ENCODE measurements around the gene F8. TPM values are rescaled to one million over a fixed set of nuclear protein-coding genes. Genes with fewer than 3 reads are reported as not detected.

Gene F8
- total and polyA plus RNA-seq, 12 donors, result 21.6 to 92.4 (median 37.7) TPM

- peaks cover 0 to 26% (median 8%) of the 10 kb centered on the region in 9 donors for H3K4me1 ChIP-seq
- peaks cover 0 to 29% (median 0%) of the 10 kb centered on the region in 9 donors for H3K36me3 ChIP-seq
- H3K27me3 ChIP-seq, result no peaks in the 10 kb centered on the region
- intact Hi-C loops (cut with DNase I), result no loop called here
- TF ChIP-seq, protein P1, sequence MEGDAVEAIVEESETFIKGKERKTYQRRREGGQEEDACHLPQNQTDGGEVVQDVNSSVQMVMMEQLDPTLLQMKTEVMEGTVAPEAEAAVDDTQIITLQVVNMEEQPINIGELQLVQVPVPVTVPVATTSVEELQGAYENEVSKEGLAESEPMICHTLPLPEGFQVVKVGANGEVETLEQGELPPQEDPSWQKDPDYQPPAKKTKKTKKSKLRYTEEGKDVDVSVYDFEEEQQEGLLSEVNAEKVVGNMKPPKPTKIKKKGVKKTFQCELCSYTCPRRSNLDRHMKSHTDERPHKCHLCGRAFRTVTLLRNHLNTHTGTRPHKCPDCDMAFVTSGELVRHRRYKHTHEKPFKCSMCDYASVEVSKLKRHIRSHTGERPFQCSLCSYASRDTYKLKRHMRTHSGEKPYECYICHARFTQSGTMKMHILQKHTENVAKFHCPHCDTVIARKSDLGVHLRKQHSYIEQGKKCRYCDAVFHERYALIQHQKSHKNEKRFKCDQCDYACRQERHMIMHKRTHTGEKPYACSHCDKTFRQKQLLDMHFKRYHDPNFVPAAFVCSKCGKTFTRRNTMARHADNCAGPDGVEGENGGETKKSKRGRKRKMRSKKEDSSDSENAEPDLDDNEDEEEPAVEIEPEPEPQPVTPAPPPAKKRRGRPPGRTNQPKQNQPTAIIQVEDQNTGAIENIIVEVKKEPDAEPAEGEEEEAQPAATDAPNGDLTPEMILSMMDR (IDR thresholded peaks at IDR 0.05), result no peak
- no peaks in the 10 kb centered on the region for H3K9me3 ChIP-seq
- ATAC-seq, result no peak
- H3K27ac ChIP-seq, result no peak overlapping the region
- no peak for DNase-seq
- 90 to 91% methylated on average over 8 of the region's 8 CpGs for WGBS, 2 donors
- no peak overlapping the region for H3K4me3 ChIP-seq
Measured at GRCh38 chrX:155065035-155065734, 42.7 kb upstream of the F8 start.

- no peak overlapping the region for H3K27ac ChIP-seq
- H3K27me3 ChIP-seq, result no peaks in the 10 kb centered on the region
- ATAC-seq (peak in 2 of 8 donors; percentile 41 to 46), DNase-seq (peak in 1 of 2 donors; percentile 12)
- peaks cover 0 to 11% (median 5%) of the 10 kb centered on the region in 9 donors for H3K4me1 ChIP-seq
- 46 to 49% methylated on average over 4 of the region's 4 CpGs for WGBS, 2 donors
- intact Hi-C loops (cut with DNase I), result no loop called here
- TF ChIP-seq, protein P1 (IDR thresholded peaks at IDR 0.05), result no peak
- H3K9me3 ChIP-seq, result no peaks in the 10 kb centered on the region
- H3K4me3 ChIP-seq, result no peak overlapping the region
- H3K36me3 ChIP-seq, result peaks cover 0 to 36% (median 0%) of the 10 kb centered on the region in 9 donors
Measured at GRCh38 chrX:155061760-155062159, 39.2 kb upstream of the F8 start.

DNA sequence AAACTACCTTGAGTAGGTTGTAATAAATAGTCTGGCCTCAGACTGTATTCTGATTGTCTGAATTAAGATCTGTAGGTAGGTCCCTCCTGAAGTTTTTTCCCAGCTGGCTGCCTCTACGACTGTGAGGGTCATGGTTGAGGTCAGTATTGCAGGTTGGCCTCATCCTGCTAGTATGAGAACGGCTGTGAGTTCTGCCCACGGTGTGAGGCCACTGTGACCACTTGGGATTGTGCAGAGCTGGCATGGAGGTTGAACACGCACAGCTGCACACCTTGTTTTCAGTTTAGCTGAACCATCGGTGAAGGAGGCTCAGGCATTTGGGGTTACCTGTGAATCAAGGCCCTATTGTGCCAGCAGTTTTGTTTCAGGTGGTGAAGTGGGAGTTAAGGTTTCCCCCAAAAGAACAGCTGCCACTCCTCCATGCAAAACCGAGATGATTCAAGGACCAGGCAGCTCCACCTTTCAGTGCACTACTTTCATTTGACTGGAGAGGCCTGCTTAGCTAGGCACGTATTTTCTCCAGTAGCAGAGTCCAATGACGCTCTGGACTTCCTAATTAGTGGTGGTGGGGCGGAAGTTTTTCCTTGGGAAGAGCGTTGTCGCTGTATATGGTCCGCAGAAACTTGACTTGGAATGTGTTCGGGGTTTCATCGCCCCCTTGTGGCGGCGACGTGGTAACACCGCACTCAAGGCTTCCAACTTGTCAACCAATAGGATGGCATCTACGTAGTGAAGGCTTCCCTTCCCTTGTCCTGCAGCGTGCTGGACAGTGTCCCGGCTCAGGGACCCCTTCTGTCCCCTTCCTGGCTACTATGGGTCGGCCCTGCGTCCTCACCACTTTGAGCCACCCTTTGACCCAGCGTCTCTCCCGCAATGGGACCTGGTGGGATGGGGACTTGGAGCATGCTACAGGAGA lies 34.6 kb upstream of the F8 start:
- Histone ChIP-seq H3K4me3 (peak overlapping the region in 3 of 10 donors; percentile 13 to 28 (median 27)), H3K27me3 (no peaks in the 10 kb centered on the region), H3K4me1 (peaks cover 0 to 13% (median 6%) of the 10 kb centered on the region in 9 donors), H3K27ac (peak overlapping the region in 7 of 10 donors; percentile 19 to 58 (median 41)), H3K9me3 (no peaks in the 10 kb centered on the region), H3K36me3 (peaks cover 0 to 63% (median 0%) of the 10 kb centered on the region in 9 donors)
- 13 to 15% methylated on average over 23 to 25 of the region's 25 CpGs for WGBS, 2 donors
- DNase-seq (peak; percentile 50 to 61), ATAC-seq (peak; percentile 85 to 97 (median 94))
- intact Hi-C loops (cut with DNase I), result loop anchor here in 9 of 10 donors (1.0 to 10.0 kb wide), 7 partner anchors 62 to 162 kb away; no protein-coding TSS in a partner anchor
- TF ChIP-seq, protein P1 (IDR thresholded peaks at IDR 0.05), result peak; percentile 47 to 82 (median 77)

GRCh38 chrX:155056471-155056870 lies 33.9 kb upstream of the F8 start:
- WGBS, 2 donors, result 93% methylated on average over 1 of the region's 1 CpG
- TF ChIP-seq, protein P1 (IDR thresholded peaks at IDR 0.05), result no peak
- DNase-seq (no peak), ATAC-seq (no peak)
- intact Hi-C loops (cut with DNase I), result loop anchor here in 8 of 10 donors (2.0 to 10.0 kb wide), 6 partner anchors 62 to 162 kb away; no protein-coding TSS in a partner anchor
- Histone ChIP-seq H3K27ac (peak overlapping the region in 5 of 10 donors; percentile 19 to 58 (median 41)), H3K36me3 (peaks cover 0 to 65% (median 0%) of the 10 kb centered on the region in 9 donors), H3K4me3 (no peak overlapping the region), H3K4me1 (peaks cover 0 to 13% (median 6%) of the 10 kb centered on the region in 9 donors), H3K27me3 (no peaks in the 10 kb centered on the region), H3K9me3 (no peaks in the 10 kb centered on the region)
